ENCODE results near the gene MAFB.

Gene MAFB

GRCh38 chr20:40657526-40657925 is 31.5 kb downstream of the MAFB start:
- DNase-seq (ENCODE audit: low spot score), result no peak

DNA sequence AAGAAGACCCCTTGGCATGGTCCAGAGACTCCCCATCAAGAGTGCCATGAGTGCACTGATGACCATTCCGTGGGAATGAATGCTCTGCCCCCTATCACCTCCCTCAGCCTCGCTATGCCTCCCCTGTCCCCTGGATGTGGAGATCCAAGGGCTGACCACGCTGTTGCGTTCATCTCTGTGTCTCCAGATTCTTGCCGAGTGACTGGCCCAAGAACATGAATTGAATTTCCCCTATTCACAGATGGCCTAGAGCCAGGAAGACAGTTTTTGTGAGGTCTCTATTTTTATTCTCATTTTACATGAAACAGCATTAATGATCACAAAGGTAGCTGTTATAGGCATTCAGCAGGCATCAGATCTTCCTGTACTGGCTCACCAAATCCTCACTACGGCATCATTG is 33.6 kb downstream of the MAFB start:
- no peak for DNase-seq (ENCODE audit: low spot score)

- DNase-seq (ENCODE audit: low spot score), result no peak
These were observed 34.2 kb downstream of the MAFB start for GRCh38 chr20:40654876-40655275.

GRCh38 chr20:40652441-40652987 is 36.5 kb downstream of the MAFB start:
- DNase-seq (ENCODE audit: low spot score), result no peak

DNA sequence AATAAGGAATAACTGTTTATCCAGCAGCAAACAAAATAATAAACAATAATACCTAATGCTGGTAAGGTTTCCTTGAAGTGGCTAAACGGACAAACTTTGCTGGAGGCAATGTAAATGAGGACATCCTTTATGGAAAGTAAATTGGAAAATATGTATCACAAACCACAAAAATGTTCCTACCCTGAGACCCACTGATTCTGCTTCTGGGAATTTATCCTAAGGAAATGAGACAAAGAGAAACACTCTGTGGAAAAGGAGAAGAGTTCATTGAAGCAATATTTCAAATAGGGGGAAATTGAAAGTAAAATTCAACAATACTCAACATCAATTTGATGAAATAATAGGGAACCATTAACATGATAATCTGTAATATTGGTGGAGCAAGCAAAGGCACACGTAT is 37.9 kb downstream of the MAFB start:
- no peak for DNase-seq (ENCODE audit: low spot score)

- DNase-seq (ENCODE audit: low spot score), result no peak
These were observed 38.3 kb downstream of the MAFB start for GRCh38 chr20:40650707-40651106.

- DNase-seq (ENCODE audit: low spot score), result no peak
These were observed 40.6 kb downstream of the MAFB start for GRCh38 chr20:40648210-40649072.

DNA sequence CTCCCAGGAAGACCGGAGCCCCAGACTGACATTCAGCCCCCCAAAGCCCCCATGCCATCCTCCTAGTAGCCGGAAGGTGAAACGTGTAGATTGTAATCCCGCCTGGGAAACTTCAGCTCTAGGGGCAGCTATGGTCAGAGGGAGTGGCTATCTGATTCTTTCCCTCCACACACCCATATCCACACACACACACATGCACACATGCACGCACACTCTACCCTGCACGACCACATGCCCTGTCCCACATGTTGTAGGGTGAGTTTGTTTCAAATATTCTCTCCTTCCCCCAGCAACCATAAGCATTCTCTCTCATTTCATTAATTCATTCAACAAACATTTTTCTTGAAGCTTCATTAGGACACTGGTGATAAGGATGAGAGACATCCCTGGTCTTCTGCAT is 42.2 kb downstream of the MAFB start:
- DNase-seq (ENCODE audit: low spot score), result no peak

DNA sequence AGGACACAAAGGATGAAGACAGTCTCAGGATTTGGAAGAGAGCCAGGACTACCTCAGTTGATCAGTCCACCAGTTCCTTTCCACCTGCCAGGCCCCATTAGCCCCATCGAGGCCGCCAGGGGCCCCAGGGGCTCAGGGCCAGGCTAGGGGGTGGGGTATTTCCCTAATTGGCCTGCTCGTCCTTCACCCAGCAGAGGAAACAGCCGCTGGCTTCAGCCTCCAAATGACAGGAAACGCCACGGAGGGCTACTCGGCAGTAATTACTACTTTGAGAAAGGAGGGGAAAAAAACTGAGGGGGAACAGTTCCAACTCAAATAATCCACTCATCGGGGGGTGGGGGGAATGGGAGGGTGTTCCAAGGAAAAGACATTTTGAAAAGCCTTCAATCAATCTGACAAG is 42.7 kb downstream of the MAFB start:
- DNase-seq (ENCODE audit: low spot score), result no peak

DNA sequence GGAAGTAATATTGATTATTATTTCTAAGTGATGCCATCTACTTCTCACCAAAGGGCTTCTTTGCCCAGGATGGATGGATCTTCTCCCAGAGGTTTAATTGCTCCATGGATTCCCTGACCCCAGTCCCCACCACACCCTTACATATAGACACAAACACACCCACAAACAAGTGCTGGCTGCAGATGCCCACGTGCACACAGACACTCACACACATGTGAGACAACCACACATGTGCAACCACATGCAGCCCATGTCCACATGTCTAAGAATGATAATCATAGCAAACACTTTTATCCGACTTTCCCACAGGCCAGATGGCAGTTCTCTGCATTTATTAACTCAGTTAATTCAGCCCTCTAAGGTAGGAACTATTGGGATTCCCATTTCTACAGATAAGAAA is 44.2 kb downstream of the MAFB start:
- no peak for DNase-seq (ENCODE audit: low spot score)

GRCh38 chr20:40643891-40644290 is 45.1 kb downstream of the MAFB start:
- no peak for DNase-seq (ENCODE audit: low spot score)

GRCh38 chr20:40641809-40642208 is 47.2 kb downstream of the MAFB start:
- no peak for DNase-seq (ENCODE audit: low spot score)

GRCh38 chr20:40641202-40641601 is 47.8 kb downstream of the MAFB start:
- no peak for DNase-seq (ENCODE audit: low spot score)

DNA sequence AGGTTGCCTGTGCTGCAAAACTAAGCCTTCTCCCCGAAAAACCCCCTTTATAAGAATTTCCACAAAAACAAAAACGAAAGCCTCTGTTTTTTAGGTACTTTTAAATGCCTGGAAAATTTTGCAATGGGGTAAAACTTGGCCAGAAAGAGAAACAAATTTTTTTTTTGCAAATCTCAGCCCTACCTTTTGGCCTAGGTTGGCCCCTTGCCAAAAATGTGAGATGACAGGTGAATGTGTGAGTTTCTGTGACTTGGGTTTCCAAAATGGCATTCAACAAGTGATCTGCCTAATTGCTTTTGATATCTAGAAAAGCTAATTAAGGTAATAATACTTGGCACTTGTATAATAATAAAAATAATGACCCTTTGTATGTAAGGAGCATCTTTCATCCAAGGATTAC is 48.4 kb downstream of the MAFB start:
- no peak for DNase-seq (ENCODE audit: low spot score)

- DNase-seq (ENCODE audit: low spot score), result no peak
These were observed 49.2 kb downstream of the MAFB start for GRCh38 chr20:40639676-40640355.

GRCh38 chr20:40639132-40639531 is 49.9 kb downstream of the MAFB start:
- DNase-seq (ENCODE audit: low spot score), result no peak

DNA sequence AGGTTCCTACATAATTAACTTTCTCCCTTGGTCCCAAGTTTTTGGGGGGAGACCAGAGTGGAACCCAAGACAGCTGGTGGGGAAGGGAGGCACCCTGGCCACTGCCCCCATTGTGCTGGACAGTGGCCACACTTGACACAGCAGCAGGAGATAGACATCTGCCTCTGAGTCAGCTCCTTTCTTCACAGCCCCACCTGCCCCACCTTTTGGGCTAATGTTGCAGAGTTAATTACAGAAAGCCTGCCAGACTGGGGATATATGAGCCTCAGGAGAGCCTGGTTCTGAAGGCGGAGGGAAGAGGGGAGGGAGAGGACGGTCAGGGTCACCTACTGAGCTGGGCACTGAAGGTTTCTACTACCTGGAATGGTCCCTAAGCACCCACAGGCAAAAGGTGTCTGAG is 50.6 kb downstream of the MAFB start:
- no peak for DNase-seq (ENCODE audit: low spot score)

DNA sequence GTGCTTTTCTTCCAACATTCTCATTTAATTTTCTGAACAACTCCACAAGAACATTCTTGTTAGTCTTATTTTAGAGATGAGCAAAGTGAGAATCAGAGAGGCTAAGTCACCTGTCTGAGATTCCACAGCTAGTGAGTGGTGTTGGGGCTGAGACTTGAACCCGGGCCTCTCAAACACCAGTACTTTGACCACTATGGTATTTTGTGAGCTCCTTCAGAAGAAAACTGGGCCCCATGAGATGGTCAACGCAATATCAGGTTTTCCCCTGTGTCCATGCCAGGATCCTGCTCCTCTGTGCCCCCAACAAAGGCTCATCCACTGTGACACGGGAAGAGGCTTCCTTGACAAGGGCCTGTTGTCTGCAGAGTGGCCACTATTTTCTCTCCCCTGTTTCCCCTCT is 51.9 kb downstream of the MAFB start:
- DNase-seq (ENCODE audit: low spot score), result no peak

DNA sequence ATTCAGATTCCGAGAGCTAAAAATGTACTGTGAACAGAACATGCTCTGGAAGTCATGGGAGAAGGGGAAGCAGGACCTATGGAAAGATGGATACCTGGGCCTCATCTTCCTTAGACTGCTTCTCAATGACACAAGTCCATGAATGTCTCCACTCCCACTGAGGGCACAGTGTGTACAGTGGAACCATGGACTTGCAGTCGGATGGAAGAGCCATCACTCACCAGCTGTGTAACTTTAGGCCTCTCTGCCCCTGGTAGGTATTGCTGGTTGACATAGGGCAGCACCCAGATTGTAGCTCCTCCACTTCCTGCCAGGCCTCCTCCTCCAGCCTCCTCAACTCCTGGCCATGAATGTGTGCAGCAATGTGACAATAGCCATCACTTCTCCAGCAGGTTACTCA is 52.5 kb downstream of the MAFB start:
- DNase-seq (ENCODE audit: low spot score), result no peak

DNA sequence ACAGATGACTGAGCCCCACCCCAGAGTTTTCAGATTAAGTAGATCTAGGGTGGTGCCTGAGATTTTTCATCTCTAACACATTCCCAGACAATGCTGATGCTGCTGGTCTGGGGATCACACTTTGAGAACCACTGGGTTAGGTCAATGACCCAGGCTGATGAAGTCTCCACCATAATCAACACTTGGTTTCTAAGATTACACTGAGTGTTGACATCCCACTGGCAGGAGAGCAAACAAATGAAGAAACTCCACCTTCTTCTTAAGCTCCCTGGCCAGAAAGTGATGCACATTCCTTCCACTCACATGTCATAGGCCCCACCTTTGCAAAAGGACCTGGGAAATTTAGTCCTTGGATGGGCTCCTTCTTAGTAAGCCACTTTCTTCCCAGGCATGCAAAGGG is 53.1 kb downstream of the MAFB start:
- no peak for DNase-seq (ENCODE audit: low spot score)
